ENCODE data around the gene MPND. TPM values are rescaled to one million over a fixed set of nuclear protein-coding genes. Genes with fewer than 3 reads are reported as not detected.

The MPND gene
- total and polyA plus RNA-seq, 11 donors, result 8.2 to 23.7 (median 19.0) TPM

DNA sequence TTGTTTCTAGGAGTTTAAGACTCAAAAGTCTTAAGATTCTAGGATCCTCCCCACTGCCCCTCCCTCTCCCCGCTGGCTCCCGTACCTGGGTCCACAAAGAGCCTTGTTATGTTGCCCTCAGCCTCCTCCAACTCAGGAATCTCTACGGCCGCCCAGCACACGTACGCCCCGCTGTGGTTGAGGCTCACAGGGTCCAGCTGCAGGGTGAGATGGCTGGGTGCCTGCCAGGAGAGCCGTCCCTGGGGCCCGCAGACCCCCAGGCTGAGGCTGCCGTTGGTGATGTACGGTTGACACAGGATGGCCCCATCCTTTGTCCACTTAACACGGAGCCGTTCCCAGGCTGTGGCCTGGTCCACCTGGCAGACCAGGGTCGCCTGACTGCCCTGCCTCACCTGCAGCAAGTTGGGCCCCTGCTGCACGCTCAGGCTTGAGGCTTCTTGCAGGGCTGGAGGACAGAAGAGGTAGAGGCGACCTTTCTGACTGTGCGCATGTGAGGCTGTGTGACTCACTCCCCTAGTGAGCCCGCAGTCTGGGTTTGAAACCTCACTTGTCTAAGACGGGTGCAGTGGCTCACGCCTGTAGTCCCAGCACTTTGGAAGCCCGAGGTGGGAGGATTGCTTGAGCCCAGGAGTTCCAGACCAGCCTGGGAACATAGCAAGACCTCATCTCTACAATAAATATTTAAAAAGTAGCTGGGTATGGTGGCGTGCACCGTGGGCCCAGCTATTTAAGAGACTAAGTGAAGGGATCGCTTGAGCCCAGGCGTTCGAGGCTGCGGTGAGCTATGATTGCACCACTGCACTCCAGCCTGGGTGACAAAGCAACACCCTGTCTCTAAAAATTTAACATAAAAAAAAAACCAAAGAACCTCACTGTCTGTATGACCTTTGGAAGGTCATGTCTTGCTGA is 45.2 kb upstream of the MPND start:
- intact Hi-C loops (cut with DNase I), result no loop called here
- Histone ChIP-seq H3K27me3 (peaks cover 0 to 22% (median 2%) of the 10 kb centered on the region in 9 donors), H3K27ac (no peak overlapping the region), H3K36me3 (no peaks in the 10 kb centered on the region), H3K4me1 (no peaks in the 10 kb centered on the region), H3K4me3 (no peak overlapping the region), H3K9me3 (no peaks in the 10 kb centered on the region)
- WGBS, 4 donors, result 68 to 73% (median 69%) methylated on average over 25 to 27 of the region's 27 CpGs
- ATAC-seq (no peak), DNase-seq (no peak)
- no peak for TF ChIP-seq POLR2A (IDR thresholded peaks at IDR 0.05)
- TF ChIP-seq, protein P1, sequence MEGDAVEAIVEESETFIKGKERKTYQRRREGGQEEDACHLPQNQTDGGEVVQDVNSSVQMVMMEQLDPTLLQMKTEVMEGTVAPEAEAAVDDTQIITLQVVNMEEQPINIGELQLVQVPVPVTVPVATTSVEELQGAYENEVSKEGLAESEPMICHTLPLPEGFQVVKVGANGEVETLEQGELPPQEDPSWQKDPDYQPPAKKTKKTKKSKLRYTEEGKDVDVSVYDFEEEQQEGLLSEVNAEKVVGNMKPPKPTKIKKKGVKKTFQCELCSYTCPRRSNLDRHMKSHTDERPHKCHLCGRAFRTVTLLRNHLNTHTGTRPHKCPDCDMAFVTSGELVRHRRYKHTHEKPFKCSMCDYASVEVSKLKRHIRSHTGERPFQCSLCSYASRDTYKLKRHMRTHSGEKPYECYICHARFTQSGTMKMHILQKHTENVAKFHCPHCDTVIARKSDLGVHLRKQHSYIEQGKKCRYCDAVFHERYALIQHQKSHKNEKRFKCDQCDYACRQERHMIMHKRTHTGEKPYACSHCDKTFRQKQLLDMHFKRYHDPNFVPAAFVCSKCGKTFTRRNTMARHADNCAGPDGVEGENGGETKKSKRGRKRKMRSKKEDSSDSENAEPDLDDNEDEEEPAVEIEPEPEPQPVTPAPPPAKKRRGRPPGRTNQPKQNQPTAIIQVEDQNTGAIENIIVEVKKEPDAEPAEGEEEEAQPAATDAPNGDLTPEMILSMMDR (IDR thresholded peaks at IDR 0.05), result no peak

GRCh38 chr19:4298810-4299550 is 44.4 kb upstream of the MPND start:
- intact Hi-C loops (cut with DNase I), result no loop called here
- TF ChIP-seq, protein P1 (IDR thresholded peaks at IDR 0.05), result no peak
- TF ChIP-seq POLR2A (IDR thresholded peaks at IDR 0.05), result no peak
- Histone ChIP-seq H3K4me1 (no peaks in the 10 kb centered on the region), H3K27me3 (peaks cover 1 to 18% (median 4%) of the 10 kb centered on the region in 9 donors), H3K4me3 (no peak overlapping the region), H3K27ac (no peak overlapping the region), H3K36me3 (no peaks in the 10 kb centered on the region), H3K9me3 (no peaks in the 10 kb centered on the region)
- DNase-seq (no peak), ATAC-seq (no peak)
- 77 to 90% (median 85%) methylated on average over 7 to 8 of the region's 8 CpGs for WGBS, 4 donors

- TF ChIP-seq, protein P1 (IDR thresholded peaks at IDR 0.05), result no peak
- TF ChIP-seq POLR2A (IDR thresholded peaks at IDR 0.05), result no peak
- H3K27ac ChIP-seq, result no peak overlapping the region
- ATAC-seq (no peak), DNase-seq (no peak)
- WGBS, 4 donors, result 89 to 93% (median 90%) methylated on average over 3 of the region's 3 CpGs
- peaks cover 0 to 30% (median 14%) of the 10 kb centered on the region in 9 donors for H3K27me3 ChIP-seq
- intact Hi-C loops (cut with DNase I), result no loop called here
- no peaks in the 10 kb centered on the region for H3K36me3 ChIP-seq
- no peaks in the 10 kb centered on the region for H3K9me3 ChIP-seq
- peaks cover 0 to 6% (median 0%) of the 10 kb centered on the region in 12 donors for H3K4me1 ChIP-seq
- no peak overlapping the region for H3K4me3 ChIP-seq
Observed at GRCh38 chr19:4300589-4300988, 42.8 kb upstream of the MPND start.

Data from heart left ventricle (tissue), 16 donors.